HEK293 (cell line): ENCODE data around the gene WDR64.

Experiments used
- CTCF ChIA-PET: fragments of 350-600 bp; formaldehyde crosslinking; extraction: SDS; loops from one replicate; lab custom pipeline; 2021; ENCODE audit warnings: antibody characterized with exemption; lab: Yijun Ruan, JAX
- POLR2A ChIA-PET: fragments of 300-600 bp; formaldehyde crosslinking; extraction: SDS; loops from one replicate; lab custom pipeline; 2020; ENCODE audit warnings: antibody characterized with exemption, inconsistent platforms; lab: Yijun Ruan, JAX
- H3K27ac ChIP-seq: fragments of 200-500 bp; sonication (Bioruptor generic); 2 replicates; pipeline ENCODE4 v1.5.1; 2014; ENCODE audit warnings: low read depth, low read length, control low read depth, inconsistent platforms; ENCODE audit errors: extremely low read depth
- H3K36me3 ChIP-seq, 2 experiments: fragments of 200-500 bp in 1 of 2; sonication (Bioruptor generic) in 1 of 2; 1 replicate in 1 of 2; 2 replicates in 1 of 2; pipeline ENCODE4 v1.5.1; 2014 to 2017; ENCODE audit warnings: inconsistent platforms in 2 of 2, low read length in 2 of 2; ENCODE audit not compliant: control insufficient read depth in 2 of 2, insufficient read depth in 1 of 2
- H3K4me1 ChIP-seq: fragments of 200-500 bp; sonication (Bioruptor generic); 2 replicates; pipeline ENCODE4 v1.5.1; 2014; ENCODE audit warnings: mild to moderate bottlenecking, low read length, inconsistent platforms; ENCODE audit not compliant: control insufficient read depth, insufficient read depth
- H3K4me3 ChIP-seq: 2 replicates; pipeline ENCODE4 v1.5.1; 2011; ENCODE audit warnings: low read depth, mild to moderate bottlenecking, control low read depth, low read length, moderate library complexity
- H3K9me3 ChIP-seq: fragments of 200-500 bp; sonication (Bioruptor generic); 2 replicates; pipeline ENCODE4 v1.5.1; 2014; ENCODE audit warnings: low read depth, low read length, inconsistent platforms; ENCODE audit not compliant: control insufficient read depth, insufficient read depth
- KLF16 ChIP-seq: fragments of 450-650 bp; formaldehyde crosslinking; IDR thresholded peaks from 2 replicates; pipeline ENCODE4 v1.5.1; 2017; ENCODE audit warnings: missing biosample characterization, missing genetic modification characterization
- REST ChIP-seq: fragments of 450-650 bp; formaldehyde crosslinking; IDR thresholded peaks from 2 replicates; pipeline ENCODE4 v1.5.1; 2016; ENCODE audit warnings: missing biosample characterization, missing genetic modification characterization
- ZBTB21 ChIP-seq: fragments of 450-650 bp; formaldehyde crosslinking; IDR thresholded peaks from 2 replicates; pipeline ENCODE4 v1.5.1; 2017; ENCODE audit warnings: missing biosample characterization, missing genetic modification characterization
- ZBTB7A ChIP-seq: fragments of 450-650 bp; formaldehyde crosslinking; IDR thresholded peaks from 2 replicates; pipeline ENCODE4 v1.5.1; 2016; ENCODE audit warnings: low read depth, missing biosample characterization, missing genetic modification characterization
- ZNF10 ChIP-seq: fragments of 450-650 bp; formaldehyde crosslinking; IDR thresholded peaks from 2 replicates; pipeline ENCODE4 v1.5.1; 2017; ENCODE audit warnings: missing biosample characterization, missing genetic modification characterization
- ZNF112 ChIP-seq: fragments of 450-650 bp; formaldehyde crosslinking; IDR thresholded peaks from 2 replicates; pipeline ENCODE4 v1.5.0; 2017; ENCODE audit warnings: missing biosample characterization, missing genetic modification characterization
- ZNF114 ChIP-seq: fragments of 450-650 bp; formaldehyde crosslinking; IDR thresholded peaks from 2 replicates; pipeline ENCODE4 v1.5.0; 2017; ENCODE audit warnings: missing biosample characterization, missing genetic modification characterization
- ZNF132 ChIP-seq: fragments of 450-650 bp; formaldehyde crosslinking; IDR thresholded peaks from 2 replicates; pipeline ENCODE4 v1.5.1; 2017; ENCODE audit warnings: missing biosample characterization, missing genetic modification characterization, borderline replicate concordance
- ZNF133 ChIP-seq: fragments of 450-650 bp; formaldehyde crosslinking; IDR thresholded peaks from 2 replicates; pipeline ENCODE4 v1.5.1; 2016; ENCODE audit warnings: missing biosample characterization, missing genetic modification characterization
- ZNF138 ChIP-seq: fragments of 450-650 bp; formaldehyde crosslinking; IDR thresholded peaks from 2 replicates; pipeline ENCODE4 v1.5.1; 2016; ENCODE audit warnings: missing biosample characterization, missing genetic modification characterization, borderline replicate concordance
- ZNF148 ChIP-seq: fragments of 450-650 bp; formaldehyde crosslinking; IDR thresholded peaks from 2 replicates; pipeline ENCODE4 v1.5.0; 2017; ENCODE audit warnings: missing biosample characterization, missing genetic modification characterization, borderline replicate concordance
- ZNF350 ChIP-seq: fragments of 450-650 bp; formaldehyde crosslinking; IDR thresholded peaks from 2 replicates; pipeline ENCODE4 v1.5.0; 2017; ENCODE audit warnings: missing biosample characterization, mild to moderate bottlenecking, missing genetic modification characterization
- ZNF37A ChIP-seq: fragments of 450-650 bp; IDR thresholded peaks from 2 replicates; pipeline ENCODE4 v1.5.1; 2018; ENCODE audit warnings: missing biosample characterization, missing genetic modification characterization
- ZNF501 ChIP-seq: fragments of 450-650 bp; formaldehyde crosslinking; IDR thresholded peaks from 2 replicates; pipeline ENCODE4 v1.5.1; 2016; ENCODE audit warnings: missing biosample characterization, missing genetic modification characterization
- ZNF639 ChIP-seq: fragments of 450-650 bp; formaldehyde crosslinking; IDR thresholded peaks from 2 replicates; pipeline ENCODE4 v1.5.1; 2016; ENCODE audit warnings: missing biosample characterization, missing genetic modification characterization
- ZNF747 ChIP-seq: fragments of 450-650 bp; formaldehyde crosslinking; IDR thresholded peaks from 2 replicates; pipeline ENCODE4 v1.5.1; 2016; ENCODE audit warnings: missing biosample characterization, missing genetic modification characterization
- ZNF776 ChIP-seq: fragments of 450-650 bp; formaldehyde crosslinking; IDR thresholded peaks from 2 replicates; pipeline ENCODE4 v1.5.0; 2017; ENCODE audit warnings: missing biosample characterization, missing genetic modification characterization, borderline replicate concordance
- TF ChIP-seq, protein P1 (sequence below): fragments of 450-650 bp; formaldehyde crosslinking; IDR thresholded peaks from 2 replicates; pipeline ENCODE4 v1.5.1; 2017; ENCODE audit warnings: missing biosample characterization, missing genetic modification characterization
- TF ChIP-seq, protein P2 (sequence below): fragments of 450-650 bp; formaldehyde crosslinking; IDR thresholded peaks from 2 replicates; pipeline ENCODE4 v1.5.1; 2016; ENCODE audit warnings: missing biosample characterization, missing genetic modification characterization

Gene WDR64

GRCh38 chr1:241724741-241725356 lies 72.8 kb downstream of the WDR64 start:
- H3K36me3 ChIP-seq: no peaks in the 10 kb centered on the region

DNA sequence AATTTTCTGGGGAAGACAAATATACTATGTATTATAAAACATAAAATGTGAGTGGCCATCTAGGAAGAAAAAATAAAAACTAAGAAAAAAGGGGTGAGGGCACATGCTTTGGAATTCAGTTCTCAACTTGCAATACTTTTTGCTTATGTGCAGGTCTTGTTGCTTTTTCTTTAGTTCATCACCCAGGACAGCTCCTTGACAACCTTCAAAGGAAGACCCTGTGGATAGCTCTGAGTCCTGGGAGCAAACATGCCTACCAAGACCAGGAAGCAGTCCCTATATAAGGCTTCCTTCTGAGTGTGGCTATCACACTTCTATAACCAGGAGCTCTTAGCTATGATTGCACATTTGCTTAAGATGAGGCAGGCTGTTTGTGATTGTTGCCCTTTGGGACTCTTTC lies 78.0 kb downstream of the WDR64 start:
- Histone ChIP-seq H3K4me1 (no peaks in the 10 kb centered on the region), H3K9me3 (no peaks in the 10 kb centered on the region), H3K4me3 (no peak overlapping the region), H3K36me3 (no peaks in the 10 kb centered on the region), H3K27ac (no peak overlapping the region)
- POLR2A ChIA-PET: no interaction called here
- CTCF ChIA-PET: interaction anchor here (0.8 kb wide), 1 partner anchor 10 kb away, joined by 4 read pairs; no protein-coding TSS in a partner anchor
- TF ChIP-seq ZNF132 (tag by site-specific recombination) (no peak), ZNF138 (tag by site-specific recombination) (no peak), ZNF350 (tag by site-specific recombination) (no peak), REST (tag by site-specific recombination) (peak; percentile 96), ZNF114 (tag by site-specific recombination) (no peak), ZNF37A (tag by site-specific recombination) (no peak), ZNF501 (tag by site-specific recombination) (no peak)
- TF ChIP-seq, protein P1, sequence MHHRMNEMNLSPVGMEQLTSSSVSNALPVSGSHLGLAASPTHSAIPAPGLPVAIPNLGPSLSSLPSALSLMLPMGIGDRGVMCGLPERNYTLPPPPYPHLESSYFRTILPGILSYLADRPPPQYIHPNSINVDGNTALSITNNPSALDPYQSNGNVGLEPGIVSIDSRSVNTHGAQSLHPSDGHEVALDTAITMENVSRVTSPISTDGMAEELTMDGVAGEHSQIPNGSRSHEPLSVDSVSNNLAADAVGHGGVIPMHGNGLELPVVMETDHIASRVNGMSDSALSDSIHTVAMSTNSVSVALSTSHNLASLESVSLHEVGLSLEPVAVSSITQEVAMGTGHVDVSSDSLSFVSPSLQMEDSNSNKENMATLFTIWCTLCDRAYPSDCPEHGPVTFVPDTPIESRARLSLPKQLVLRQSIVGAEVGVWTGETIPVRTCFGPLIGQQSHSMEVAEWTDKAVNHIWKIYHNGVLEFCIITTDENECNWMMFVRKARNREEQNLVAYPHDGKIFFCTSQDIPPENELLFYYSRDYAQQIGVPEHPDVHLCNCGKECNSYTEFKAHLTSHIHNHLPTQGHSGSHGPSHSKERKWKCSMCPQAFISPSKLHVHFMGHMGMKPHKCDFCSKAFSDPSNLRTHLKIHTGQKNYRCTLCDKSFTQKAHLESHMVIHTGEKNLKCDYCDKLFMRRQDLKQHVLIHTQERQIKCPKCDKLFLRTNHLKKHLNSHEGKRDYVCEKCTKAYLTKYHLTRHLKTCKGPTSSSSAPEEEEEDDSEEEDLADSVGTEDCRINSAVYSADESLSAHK (tag by site-specific recombination): no peak

More at GRCh38 chr1:241724741-241725356, 72.8 kb downstream of the WDR64 start:
- ChIA-PET POLR2A (no interaction called here), CTCF (interaction anchor here (0.7 kb wide), 1 partner anchor 63 kb away, joined by 3 read pairs; no protein-coding TSS in a partner anchor)
- H3K27ac ChIP-seq: no peak overlapping the region
- TF ChIP-seq KLF16 (tag by site-specific recombination) (no peak), ZBTB21 (tag by site-specific recombination) (no peak), ZNF148 (no peak)
- H3K9me3 ChIP-seq: no peaks in the 10 kb centered on the region
- H3K4me3 ChIP-seq: no peak overlapping the region
- no peaks in the 10 kb centered on the region for H3K4me1 ChIP-seq

GRCh38 chr1:241733899-241734298 lies 81.8 kb downstream of the WDR64 start:
- Histone ChIP-seq H3K36me3 (no peaks in the 10 kb centered on the region), H3K4me3 (no peak overlapping the region), H3K9me3 (no peaks in the 10 kb centered on the region), H3K27ac (no peak overlapping the region), H3K4me1 (no peaks in the 10 kb centered on the region)
- ChIA-PET CTCF (no interaction called here), POLR2A (no interaction called here)
- TF ChIP-seq ZNF112 (tag by site-specific recombination) (no peak), ZNF133 (tag by site-specific recombination) (no peak), ZBTB7A (tag by site-specific recombination) (no peak), ZNF639 (no peak), ZNF747 (tag by site-specific recombination) (no peak), ZNF776 (tag by site-specific recombination) (no peak), ZNF37A (tag by site-specific recombination) (no peak), ZNF10 (tag by site-specific recombination) (no peak)
- TF ChIP-seq, protein P2, sequence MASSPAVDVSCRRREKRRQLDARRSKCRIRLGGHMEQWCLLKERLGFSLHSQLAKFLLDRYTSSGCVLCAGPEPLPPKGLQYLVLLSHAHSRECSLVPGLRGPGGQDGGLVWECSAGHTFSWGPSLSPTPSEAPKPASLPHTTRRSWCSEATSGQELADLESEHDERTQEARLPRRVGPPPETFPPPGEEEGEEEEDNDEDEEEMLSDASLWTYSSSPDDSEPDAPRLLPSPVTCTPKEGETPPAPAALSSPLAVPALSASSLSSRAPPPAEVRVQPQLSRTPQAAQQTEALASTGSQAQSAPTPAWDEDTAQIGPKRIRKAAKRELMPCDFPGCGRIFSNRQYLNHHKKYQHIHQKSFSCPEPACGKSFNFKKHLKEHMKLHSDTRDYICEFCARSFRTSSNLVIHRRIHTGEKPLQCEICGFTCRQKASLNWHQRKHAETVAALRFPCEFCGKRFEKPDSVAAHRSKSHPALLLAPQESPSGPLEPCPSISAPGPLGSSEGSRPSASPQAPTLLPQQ (tag by site-specific recombination): no peak
